ENCODE measurements around the gene ALDH1A1. TPM values are rescaled to one million over a fixed set of nuclear protein-coding genes. Genes with fewer than 3 reads are reported as not detected.
A peak's percentile ranks its signal among the peaks of the same experiment; 100 is the strongest.
"Not testable (repeated sequence)": the region's sequence is repeated elsewhere in the genome, so short reads cannot be mapped to it uniquely, and the experiment has no call there.

The ALDH1A1 gene
- total RNA-seq, 1 donor from 2014 or later, result 1.6 TPM

GRCh38 chr9:72864327-72864726, 88.5 kb downstream of the ALDH1A1 start:
- TF ChIP-seq CTCF (conservative IDR thresholded peaks at IDR 0.05; ENCODE audit: low read depth, low read length), result no peak
- no peak overlapping the region for H3K4me3 ChIP-seq (ENCODE audit: low read depth, low read length)
- no peak for DNase-seq (ENCODE audit: low read depth)

GRCh38 chr9:72863456-72864094, 89.3 kb downstream of the ALDH1A1 start:
- no peak for DNase-seq (ENCODE audit: low read depth)
- H3K4me3 ChIP-seq (ENCODE audit: low read depth, low read length), result no peak overlapping the region
- TF ChIP-seq CTCF (conservative IDR thresholded peaks at IDR 0.05; ENCODE audit: low read depth, low read length), result no peak

GRCh38 chr9:72862788-72863187, 90.1 kb downstream of the ALDH1A1 start:
- not testable (repeated sequence) for DNase-seq (ENCODE audit: low read depth); H3K4me3 ChIP-seq (ENCODE audit: low read depth, low read length)

GRCh38 chr9:72858089-72858912, 94.6 kb downstream of the ALDH1A1 start:
- no peak for TF ChIP-seq CTCF (conservative IDR thresholded peaks at IDR 0.05; ENCODE audit: low read depth, low read length)
- DNase-seq (ENCODE audit: low read depth), result no peak
- H3K4me3 ChIP-seq (ENCODE audit: low read depth, low read length), result no peak overlapping the region

- no peak for DNase-seq (ENCODE audit: low read depth)
- TF ChIP-seq CTCF (conservative IDR thresholded peaks at IDR 0.05; ENCODE audit: low read depth, low read length), result no peak
- no peak overlapping the region for H3K4me3 ChIP-seq (ENCODE audit: low read depth, low read length)
These were observed 95.2 kb downstream of the ALDH1A1 start for GRCh38 chr9:72857624-72857996.

GRCh38 chr9:72856972-72857623, 95.8 kb downstream of the ALDH1A1 start:
- no peak for DNase-seq (ENCODE audit: low read depth)
- peak; percentile 77 for TF ChIP-seq CTCF (conservative IDR thresholded peaks at IDR 0.05; ENCODE audit: low read depth, low read length)

GRCh38 chr9:72855890-72856523, 96.8 kb downstream of the ALDH1A1 start:
- no peak for TF ChIP-seq CTCF (conservative IDR thresholded peaks at IDR 0.05; ENCODE audit: low read depth, low read length)
- no peak for DNase-seq (ENCODE audit: low read depth)
- no peak overlapping the region for H3K4me3 ChIP-seq (ENCODE audit: low read depth, low read length)

More at GRCh38 chr9:72856972-72857623, 95.8 kb downstream of the ALDH1A1 start:
- no peak overlapping the region for H3K4me3 ChIP-seq (ENCODE audit: low read depth, low read length)
